AG09319 (cell line): ENCODE results near the gene DGKI.

Experiments used
- DNase-seq: peaks from one replicate; pipeline ENCODE4 v3.0.0-alpha.2; 2010; ENCODE audit warnings: low read depth; ENCODE audit errors: extremely low read depth
- CTCF ChIP-seq: IDR thresholded peaks from 2 replicates; pipeline ENCODE4 v1.5.1; 2011; ENCODE audit warnings: low read depth, mild to moderate bottlenecking, inconsistent platforms, low read length, moderate library complexity

DGKI gene

GRCh38 chr7:137469191-137469811 lies 377.5 kb downstream of the DGKI start:
- TF ChIP-seq CTCF = no peak
- DNase-seq = no peak

DNA sequence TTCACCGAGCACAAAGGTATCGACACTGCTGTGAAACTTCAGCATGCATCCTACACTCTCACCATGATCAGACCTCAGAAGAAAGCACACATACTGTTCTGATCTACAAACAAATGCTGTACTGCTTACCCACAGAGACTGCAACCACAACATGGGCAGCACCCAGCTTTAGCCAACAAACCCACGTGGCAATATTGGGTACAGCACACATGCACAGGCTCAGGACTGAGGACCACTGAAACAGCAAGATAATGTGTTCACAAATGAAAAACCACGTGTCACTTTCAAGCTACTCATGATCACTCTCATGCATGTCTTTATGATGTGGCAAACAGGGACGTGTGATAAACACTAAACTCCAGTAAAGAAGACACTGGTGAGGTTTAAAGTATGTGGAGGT lies 383.9 kb downstream of the DGKI start:
- TF ChIP-seq CTCF = no peak
- no peak for DNase-seq

DNA sequence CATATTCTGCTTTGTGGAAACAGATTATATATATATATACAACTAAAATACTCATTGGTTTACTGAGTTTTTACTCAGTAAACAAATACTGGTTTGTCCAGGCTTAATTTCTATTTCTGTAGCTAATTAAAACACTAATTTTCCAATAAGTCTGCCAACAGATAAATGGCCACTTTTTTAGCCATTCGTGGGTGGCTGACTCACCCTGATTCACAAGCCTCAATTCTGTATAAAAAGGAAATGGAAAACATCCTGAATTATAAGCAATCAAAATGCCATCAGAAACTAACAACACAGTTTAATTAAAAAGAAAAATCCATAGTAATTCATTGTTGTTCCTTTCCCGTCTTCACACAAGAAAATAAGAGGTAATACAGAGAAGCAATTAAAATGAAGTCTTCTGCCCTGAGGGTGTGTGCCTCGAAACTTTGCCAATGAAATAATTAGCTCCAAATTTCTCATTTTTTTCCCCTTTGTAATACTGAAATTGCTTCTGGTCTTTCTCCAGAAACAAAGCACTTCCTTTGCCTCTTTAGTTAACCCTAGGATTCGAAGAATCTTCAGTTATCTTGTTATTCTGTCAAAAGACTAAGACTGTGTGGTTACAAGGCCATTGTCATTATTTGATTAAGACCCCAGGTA lies 384.6 kb downstream of the DGKI start:
- no peak for DNase-seq
- no peak for TF ChIP-seq CTCF

- TF ChIP-seq CTCF = no peak
- no peak for DNase-seq
Observed at GRCh38 chr7:137458399-137458798, 388.4 kb downstream of the DGKI start.

GRCh38 chr7:137454767-137455166 lies 392.0 kb downstream of the DGKI start:
- no peak for TF ChIP-seq CTCF
- peak; percentile 62 for DNase-seq

DNA sequence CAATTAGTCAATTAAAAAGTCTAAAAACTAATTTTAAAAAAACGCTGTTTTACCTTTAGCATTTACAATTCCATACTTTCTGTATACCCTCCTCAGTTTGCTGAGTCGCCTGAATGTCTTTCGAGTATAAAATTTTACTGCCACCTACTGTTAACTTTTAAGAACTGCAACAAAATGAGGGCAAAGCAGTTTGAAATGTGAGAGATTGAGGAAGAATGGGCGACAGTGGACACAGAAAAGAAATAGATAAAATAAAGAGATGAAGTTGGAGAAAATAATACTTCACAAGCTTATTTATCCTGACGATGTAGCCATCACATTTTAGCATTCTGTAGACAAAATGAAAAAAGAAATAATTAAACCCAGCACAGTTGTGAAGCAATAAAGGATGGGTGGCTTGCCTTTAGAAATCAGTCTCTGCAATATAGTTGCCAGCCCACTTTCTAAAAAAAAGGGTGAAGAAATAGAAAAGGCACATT lies 392.5 kb downstream of the DGKI start:
- TF ChIP-seq CTCF = peak; percentile 60
- no peak for DNase-seq

- no peak for DNase-seq
- no peak for TF ChIP-seq CTCF
Observed at GRCh38 chr7:137453356-137453755, 393.4 kb downstream of the DGKI start.
